ENCODE data around the gene ZNF343.

ZNF343 gene

DNA sequence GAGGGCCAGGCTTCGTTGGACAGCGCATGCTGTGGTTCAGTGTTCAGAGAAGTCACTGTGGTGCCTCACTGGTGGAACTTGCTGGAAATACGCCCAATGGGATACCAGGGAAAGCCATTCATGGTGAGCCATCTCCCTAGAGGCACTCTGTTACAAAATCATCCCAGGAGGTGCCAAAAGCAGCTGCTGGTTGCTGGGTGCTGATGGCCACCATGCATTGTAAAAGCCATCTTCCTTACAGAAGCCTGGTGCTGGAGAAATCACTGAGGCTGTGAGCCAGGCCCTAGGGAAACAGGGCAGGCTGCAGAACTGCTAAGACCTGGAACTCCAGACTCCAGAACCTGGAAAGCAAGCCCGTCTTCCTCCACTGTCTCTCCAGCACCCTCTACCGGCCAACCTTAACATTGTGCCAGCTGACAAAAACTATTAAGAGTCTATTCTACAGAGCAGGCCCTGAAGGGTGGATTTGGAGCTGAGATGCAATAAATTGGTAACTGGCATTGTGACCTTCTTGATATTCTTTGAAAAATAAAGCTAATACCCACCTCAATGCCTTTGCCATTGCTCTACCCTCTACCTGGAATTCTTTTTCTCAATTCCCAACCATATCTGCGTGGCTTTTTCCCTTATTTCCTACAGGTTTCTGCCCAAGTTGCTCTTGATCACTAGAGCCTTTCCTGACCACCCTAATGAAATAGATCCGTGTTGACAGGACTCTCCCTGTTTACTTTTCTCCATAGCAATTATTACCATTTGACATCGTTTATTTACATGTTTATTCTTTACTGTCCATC is 56.6 kb downstream of the ZNF343 start:
- Mint-ChIP-seq H3K9me3 (no peaks in the 10 kb centered on the region), H3K27ac (no peak overlapping the region), H3K27me3 (ENCODE audit: low read depth) (peaks cover 4% of the 10 kb centered on the region), H3K36me3 (ENCODE audit: low read depth) (peaks cover 2% of the 10 kb centered on the region), H3K4me1 (ENCODE audit: low read depth) (peaks cover 15% of the 10 kb centered on the region), H3K4me3 (no peak overlapping the region)

DNA sequence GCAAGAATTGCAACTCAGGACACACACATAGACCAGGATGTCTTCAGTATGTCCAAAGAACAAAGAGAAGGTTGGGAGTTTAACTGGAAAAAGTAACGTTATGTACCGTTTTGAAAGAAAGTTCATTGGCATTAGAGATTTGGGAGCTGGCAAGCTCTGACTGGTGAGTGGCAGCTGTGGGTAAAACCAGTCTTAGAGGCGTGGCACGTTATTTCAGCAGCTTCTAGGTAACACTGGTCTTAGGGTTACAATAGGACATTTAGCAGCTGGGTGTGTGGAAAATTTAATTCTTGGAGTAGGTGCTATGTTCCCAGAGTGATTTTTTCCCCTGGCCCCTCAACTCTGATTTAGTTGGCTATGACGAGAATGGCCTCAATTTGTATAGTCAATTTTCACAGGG is 57.3 kb downstream of the ZNF343 start:
- Mint-ChIP-seq H3K27ac (no peak overlapping the region), H3K36me3 (ENCODE audit: low read depth) (no peaks in the 10 kb centered on the region), H3K27me3 (ENCODE audit: low read depth) (peaks cover 4% of the 10 kb centered on the region), H3K4me1 (ENCODE audit: low read depth) (peaks cover 15% of the 10 kb centered on the region), H3K9me3 (no peaks in the 10 kb centered on the region), H3K4me3 (no peak overlapping the region)

DNA sequence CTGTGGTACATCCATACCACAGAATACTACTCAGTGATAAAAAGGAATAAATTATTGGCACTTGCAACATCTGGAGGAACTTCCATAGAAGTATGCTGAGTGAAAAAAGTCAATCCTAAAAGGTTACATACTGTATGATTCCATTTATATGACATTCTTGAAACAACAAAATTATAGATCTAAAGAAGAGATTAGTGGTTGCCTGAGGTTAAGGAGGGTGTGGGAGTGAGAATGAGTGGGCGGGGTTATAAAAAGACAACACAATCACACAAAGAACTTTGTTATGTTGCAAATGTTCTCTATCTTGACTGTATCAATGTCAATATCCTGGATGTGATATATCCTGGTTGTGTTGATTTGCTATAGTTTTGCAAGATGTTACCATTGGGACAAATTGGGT is 59.3 kb downstream of the ZNF343 start:
- Mint-ChIP-seq H3K27me3 (ENCODE audit: low read depth) (peaks cover 7% of the 10 kb centered on the region), H3K4me3 (no peak overlapping the region), H3K9me3 (no peaks in the 10 kb centered on the region), H3K4me1 (ENCODE audit: low read depth) (peaks cover 13% of the 10 kb centered on the region), H3K27ac (no peak overlapping the region), H3K36me3 (ENCODE audit: low read depth) (no peaks in the 10 kb centered on the region)

DNA sequence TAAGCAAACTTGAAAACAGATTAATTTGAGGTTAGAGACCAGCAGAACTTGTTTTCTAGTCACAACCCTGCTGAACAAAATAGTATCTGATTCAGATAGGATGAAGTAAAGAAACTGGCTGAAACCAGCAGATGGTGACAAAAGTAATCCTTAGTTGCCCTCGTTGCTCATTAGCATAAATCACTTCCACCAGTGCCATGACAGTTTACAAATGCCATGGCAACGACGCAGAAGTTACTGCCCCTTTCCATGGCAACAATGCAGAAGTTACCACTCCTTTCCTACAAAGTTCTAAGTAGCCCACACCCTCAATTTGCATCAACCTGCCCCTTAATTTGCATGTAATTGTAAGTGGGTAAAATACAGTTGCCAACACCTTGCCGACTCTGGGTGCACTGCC is 61.9 kb downstream of the ZNF343 start:
- H3K36me3 Mint-ChIP-seq (ENCODE audit: low read depth) = no peaks in the 10 kb centered on the region
- H3K27me3 Mint-ChIP-seq (ENCODE audit: low read depth) = peaks cover 7% of the 10 kb centered on the region
- peaks cover 13% of the 10 kb centered on the region for H3K4me1 Mint-ChIP-seq (ENCODE audit: low read depth)
- no peaks in the 10 kb centered on the region for H3K9me3 Mint-ChIP-seq
- no peak overlapping the region for H3K27ac Mint-ChIP-seq
- H3K4me3 Mint-ChIP-seq = no peak overlapping the region
